HG03066 (cell line): Measurements from ENCODE around the gene DEF6.

Source experiments
- ATAC-seq: cut with Tn5 transposase; IDR thresholded peaks from one replicate; pipeline ENCODE4 v1.9.1; 2021; ENCODE audit warnings: low read depth; ENCODE audit not compliant: unreplicated experiment

DEF6 gene

GRCh38 chr6:35297601-35298481 lies at the start of gene DEF6:
DEF6 (plus strand) TSS chr6:35297818; CDS start chr6:35297857, 39 bp downstream.
- ATAC-seq: peak; percentile 75

GRCh38 chr6:35248300-35248699 lies 49.3 kb upstream of the DEF6 start:
- ATAC-seq: no peak

GRCh38 chr6:35248965-35249364 lies 48.7 kb upstream of the DEF6 start:
- ATAC-seq: no peak

GRCh38 chr6:35251949-35252348 lies 45.7 kb upstream of the DEF6 start:
- ATAC-seq: no peak

GRCh38 chr6:35253249-35253648 lies 44.4 kb upstream of the DEF6 start:
- ATAC-seq: no peak

- no peak for ATAC-seq
These were observed 39.3 kb upstream of the DEF6 start for GRCh38 chr6:35258336-35258735.

GRCh38 chr6:35258858-35259193 lies 38.8 kb upstream of the DEF6 start:
- peak; percentile 16 for ATAC-seq

GRCh38 chr6:35259194-35259947 lies 38.2 kb upstream of the DEF6 start, which contains the start of gene ZNF76:
ZNF76 (plus strand) TSS chr6:35259735; CDS start chr6:35281152, 21,417 bp downstream.
- ATAC-seq: peak; percentile 86

GRCh38 chr6:35259948-35260590 lies 37.5 kb upstream of the DEF6 start:
- peak; percentile 28 for ATAC-seq

GRCh38 chr6:35260591-35261570 lies 36.7 kb upstream of the DEF6 start:
- ATAC-seq: no peak

GRCh38 chr6:35262596-35262995 lies 35.0 kb upstream of the DEF6 start:
- no peak for ATAC-seq

- ATAC-seq: no peak
These were observed 32.9 kb upstream of the DEF6 start for GRCh38 chr6:35264550-35265274.

GRCh38 chr6:35265523-35265922 lies 32.1 kb upstream of the DEF6 start:
- ATAC-seq: no peak

- no peak for ATAC-seq
These were observed 30.2 kb upstream of the DEF6 start for GRCh38 chr6:35267446-35267845.

GRCh38 chr6:35267897-35268296 lies 29.7 kb upstream of the DEF6 start:
- ATAC-seq: no peak

- ATAC-seq: no peak
These were observed 25.6 kb upstream of the DEF6 start for GRCh38 chr6:35272005-35272404.

GRCh38 chr6:35273822-35274559 lies 23.6 kb upstream of the DEF6 start:
- ATAC-seq: no peak

GRCh38 chr6:35275744-35276260 lies 21.8 kb upstream of the DEF6 start:
- no peak for ATAC-seq
